ENCODE data around the gene SERPINB13.

SERPINB13 gene

GRCh38 chr18:63646936-63647335, 59.8 kb downstream of the SERPINB13 start:
- H3K4me3 ChIP-seq: no peak overlapping the region
- H3K27ac ChIP-seq: no peak overlapping the region
- TF ChIP-seq POLR2AphosphoS5 (IDR thresholded peaks at IDR 0.05; ENCODE audit: borderline replicate concordance, low read depth, low read length): no peak
- TF ChIP-seq EZH2 (IDR thresholded peaks at IDR 0.05): no peak
- no peak for TF ChIP-seq FOXP2 (optimal IDR thresholded peaks at IDR 0.05; ENCODE audit: control extremely low read depth, extremely low read length, insufficient read depth)

GRCh38 chr18:63648241-63648640, 61.1 kb downstream of the SERPINB13 start:
- H3K9ac ChIP-seq (ENCODE audit: insufficient read length): no peak overlapping the region
- no peaks in the 10 kb centered on the region for H3K36me3 ChIP-seq (ENCODE audit: insufficient read depth, low read length)
- H3K9me3 ChIP-seq (ENCODE audit: low read depth, low read length): no peaks in the 10 kb centered on the region
- no peak overlapping the region for H3K27ac ChIP-seq
- no peak for TF ChIP-seq EZH2 (IDR thresholded peaks at IDR 0.05)
- no peak for TF ChIP-seq POLR2AphosphoS5 (IDR thresholded peaks at IDR 0.05; ENCODE audit: borderline replicate concordance, low read depth, low read length)
- TF ChIP-seq FOXP2 (optimal IDR thresholded peaks at IDR 0.05; ENCODE audit: control extremely low read depth, extremely low read length, insufficient read depth): no peak
- no peak for DNase-seq (ENCODE audit: low read depth, low spot score)
- H3K4me3 ChIP-seq: no peak overlapping the region

More at GRCh38 chr18:63646936-63647335, 59.8 kb downstream of the SERPINB13 start:
- Histone ChIP-seq H3K9me3 (ENCODE audit: low read depth, low read length) (no peaks in the 10 kb centered on the region), H3K9ac (ENCODE audit: insufficient read length) (no peak overlapping the region), H3K36me3 (ENCODE audit: insufficient read depth, low read length) (no peaks in the 10 kb centered on the region)
- no peak for DNase-seq (ENCODE audit: low read depth, low spot score)

Measured in SK-N-MC (cell line).